Memory B cell (primary cell): ENCODE results near the gene ZNF800.

Experiments used
- ATAC-seq: fragments of 150-1000 bp; cut with Tn5 transposase; 2 replicates; pipeline ENCODE4 v1.10.0; 2021; ENCODE audit warnings: low read depth, mild to moderate bottlenecking, moderate library complexity
- DNase-seq, 2 donors: peaks; one replicate each; pipeline ENCODE4 v3.0.0; 2022; ENCODE audit warnings: low spot score in 2 of 2
- H3K27ac Mint-ChIP-seq: one replicate; pipeline ENCODE4 v1.8.0; 2022; ENCODE audit warnings: mild to moderate bottlenecking, moderate library complexity, mixed read lengths
- H3K27me3 Mint-ChIP-seq: one replicate; pipeline ENCODE4 v1.8.0; 2022; ENCODE audit warnings: mixed read lengths
- H3K36me3 Mint-ChIP-seq: one replicate; pipeline ENCODE4 v1.8.0; 2022; ENCODE audit warnings: mild to moderate bottlenecking, mixed read lengths
- H3K4me1 Mint-ChIP-seq: one replicate; pipeline ENCODE4 v1.8.0; 2022; ENCODE audit warnings: mixed read lengths
- H3K4me3 Mint-ChIP-seq: one replicate; pipeline ENCODE4 v1.8.0; 2022; ENCODE audit warnings: mild to moderate bottlenecking, moderate library complexity, mixed read lengths
- H3K9me3 Mint-ChIP-seq: one replicate; pipeline ENCODE4 v1.8.0; 2022; ENCODE audit warnings: mixed read lengths

ZNF800 gene

DNA sequence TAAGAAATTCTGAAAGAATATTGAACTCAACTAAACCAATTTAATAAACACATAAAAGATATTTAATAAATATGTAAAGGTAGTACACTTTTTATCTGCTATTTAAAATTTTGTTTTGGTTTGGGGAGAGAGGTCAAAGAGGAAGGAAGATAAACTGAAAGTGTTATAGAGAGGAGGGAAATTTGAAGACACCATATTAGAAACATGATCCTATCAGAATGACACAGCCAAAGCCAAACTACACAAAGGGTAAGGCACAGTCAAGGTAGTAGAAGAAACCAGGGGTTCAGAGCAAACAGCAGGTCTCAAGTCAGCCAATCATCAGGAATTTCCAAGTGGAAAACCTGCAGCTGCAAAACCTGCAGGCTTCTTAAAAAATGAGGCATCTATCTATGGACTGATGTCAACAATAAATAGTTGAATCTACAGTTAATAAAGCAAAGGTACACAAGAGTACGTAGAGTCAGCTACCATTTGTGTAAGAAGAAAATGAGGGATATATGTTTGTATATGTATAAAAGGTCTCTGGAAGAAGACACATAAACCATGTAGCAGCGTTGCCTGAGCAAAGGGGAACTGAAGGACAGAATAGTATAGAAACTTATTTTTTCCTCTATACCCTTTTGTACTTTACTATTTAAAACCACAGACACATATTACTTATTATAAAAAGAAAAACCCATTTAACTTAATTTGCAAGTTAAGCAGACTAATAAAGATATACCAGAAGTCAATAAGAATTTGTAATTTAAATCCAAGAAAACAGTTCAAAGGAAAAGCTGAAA, 10.0 kb downstream of the ZNF800 start:
- Mint-ChIP-seq H3K27ac (no peak overlapping the region), H3K9me3 (no peaks in the 10 kb centered on the region), H3K4me3 (no peak overlapping the region)

GRCh38 chr7:127380479-127380878, 12.0 kb downstream of the ZNF800 start:
- peak overlapping the region; percentile 51 for H3K27ac Mint-ChIP-seq
- no peaks in the 10 kb centered on the region for H3K9me3 Mint-ChIP-seq
- ATAC-seq (no peak), DNase-seq (no peak)
- H3K4me3 Mint-ChIP-seq = no peak overlapping the region
- H3K27me3 Mint-ChIP-seq = no peaks in the 10 kb centered on the region
- H3K36me3 Mint-ChIP-seq = peaks cover 24% of the 10 kb centered on the region
- peaks cover 32% of the 10 kb centered on the region for H3K4me1 Mint-ChIP-seq

More for the DNA sequence above, 10.0 kb downstream of the ZNF800 start:
- no peak for ATAC-seq
- H3K36me3 Mint-ChIP-seq = peaks cover 22% of the 10 kb centered on the region
- peaks cover 36% of the 10 kb centered on the region for H3K4me1 Mint-ChIP-seq
- no peaks in the 10 kb centered on the region for H3K27me3 Mint-ChIP-seq
- DNase-seq = no peak

DNA sequence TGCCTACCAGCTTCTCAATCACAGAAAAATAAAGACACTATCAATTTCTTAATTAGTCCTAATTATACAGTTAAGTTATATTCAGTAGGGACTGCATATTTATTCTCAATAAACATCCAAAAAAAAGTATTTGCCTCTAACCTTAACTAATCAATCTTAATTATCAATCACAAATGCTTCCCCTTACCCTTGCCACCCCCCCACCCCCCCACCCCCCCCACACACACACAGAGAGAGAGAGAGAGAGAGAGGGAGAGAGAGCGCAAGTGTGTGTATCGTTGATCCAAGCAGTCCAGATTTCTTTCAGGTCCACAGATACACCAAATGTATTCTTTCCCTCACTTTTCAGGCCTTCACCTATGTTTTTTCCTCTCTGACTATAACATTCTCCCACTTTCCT, 12.9 kb downstream of the ZNF800 start:
- H3K4me1 Mint-ChIP-seq = peaks cover 31% of the 10 kb centered on the region
- H3K9me3 Mint-ChIP-seq = no peaks in the 10 kb centered on the region
- no peak for DNase-seq
- ATAC-seq = no peak
- H3K27ac Mint-ChIP-seq = peak overlapping the region; percentile 51
- no peak overlapping the region for H3K4me3 Mint-ChIP-seq
- H3K27me3 Mint-ChIP-seq = no peaks in the 10 kb centered on the region
- H3K36me3 Mint-ChIP-seq = peaks cover 23% of the 10 kb centered on the region

- no peak for DNase-seq
- no peak for ATAC-seq
- H3K4me3 Mint-ChIP-seq = no peak overlapping the region
- no peaks in the 10 kb centered on the region for H3K27me3 Mint-ChIP-seq
- peaks cover 31% of the 10 kb centered on the region for H3K4me1 Mint-ChIP-seq
- peaks cover 27% of the 10 kb centered on the region for H3K36me3 Mint-ChIP-seq
- no peaks in the 10 kb centered on the region for H3K9me3 Mint-ChIP-seq
- no peak overlapping the region for H3K27ac Mint-ChIP-seq
These were observed 14.0 kb downstream of the ZNF800 start for GRCh38 chr7:127378537-127378936.

- no peak overlapping the region for H3K4me3 Mint-ChIP-seq
- ATAC-seq (no peak), DNase-seq (no peak)
- H3K9me3 Mint-ChIP-seq = no peaks in the 10 kb centered on the region
- H3K27me3 Mint-ChIP-seq = no peaks in the 10 kb centered on the region
- peaks cover 28% of the 10 kb centered on the region for H3K36me3 Mint-ChIP-seq
- peaks cover 23% of the 10 kb centered on the region for H3K4me1 Mint-ChIP-seq
- peak overlapping the region; percentile 57 for H3K27ac Mint-ChIP-seq
These were observed 15.1 kb downstream of the ZNF800 start for GRCh38 chr7:127377425-127377824.

DNA sequence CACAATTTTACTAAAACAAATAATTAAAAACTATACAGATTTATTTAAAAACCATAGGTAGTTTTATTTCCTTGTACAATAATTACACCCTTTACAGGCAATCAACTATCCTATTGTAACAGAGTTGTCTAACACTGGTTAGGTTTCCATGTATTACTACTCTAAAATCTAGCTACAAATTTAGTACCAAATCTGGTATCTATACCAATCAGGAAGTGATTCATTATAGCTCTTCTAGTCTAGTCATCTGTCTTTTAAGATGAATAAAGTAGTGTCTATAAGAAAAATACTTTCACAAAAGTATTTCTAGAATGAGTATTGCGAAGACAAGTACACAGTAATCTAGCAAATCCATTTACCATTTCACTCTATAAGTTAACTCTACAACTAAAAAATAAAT, 16.9 kb downstream of the ZNF800 start:
- Mint-ChIP-seq H3K4me3 (no peak overlapping the region), H3K36me3 (peaks cover 22% of the 10 kb centered on the region), H3K27me3 (no peaks in the 10 kb centered on the region), H3K4me1 (peaks cover 14% of the 10 kb centered on the region), H3K27ac (no peak overlapping the region), H3K9me3 (no peaks in the 10 kb centered on the region)
- DNase-seq (no peak), ATAC-seq (no peak)

GRCh38 chr7:127367679-127368078, 24.8 kb downstream of the ZNF800 start:
- no peak overlapping the region for H3K4me3 Mint-ChIP-seq
- no peaks in the 10 kb centered on the region for H3K27me3 Mint-ChIP-seq
- H3K4me1 Mint-ChIP-seq = peaks cover 7% of the 10 kb centered on the region
- no peak overlapping the region for H3K27ac Mint-ChIP-seq
- H3K36me3 Mint-ChIP-seq = peaks cover 6% of the 10 kb centered on the region
- ATAC-seq (no peak), DNase-seq (no peak)
- no peaks in the 10 kb centered on the region for H3K9me3 Mint-ChIP-seq

GRCh38 chr7:127366680-127367079, 25.8 kb downstream of the ZNF800 start:
- no peak for ATAC-seq
- Mint-ChIP-seq H3K27ac (no peak overlapping the region), H3K27me3 (no peaks in the 10 kb centered on the region), H3K36me3 (peaks cover 6% of the 10 kb centered on the region), H3K4me3 (no peak overlapping the region), H3K4me1 (peaks cover 7% of the 10 kb centered on the region), H3K9me3 (no peaks in the 10 kb centered on the region)
- no peak for DNase-seq

DNA sequence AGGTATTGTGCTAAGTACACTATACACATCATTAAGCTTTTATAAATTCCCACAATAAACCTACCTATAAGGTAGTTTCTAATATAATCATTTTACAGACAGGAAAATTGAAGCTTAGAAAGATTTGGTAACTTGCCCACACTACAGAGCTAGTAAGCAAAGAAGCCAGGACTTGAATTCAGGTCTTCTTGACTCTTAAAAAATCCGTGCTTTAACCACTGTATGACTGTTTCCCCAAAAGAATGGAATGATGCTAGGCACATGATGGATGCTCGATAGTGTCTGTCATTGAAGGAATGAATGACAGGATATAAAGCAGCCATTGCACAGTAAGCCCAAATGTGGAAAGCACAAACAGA, 26.6 kb downstream of the ZNF800 start:
- Mint-ChIP-seq H3K27ac (no peak overlapping the region), H3K4me1 (peaks cover 7% of the 10 kb centered on the region), H3K27me3 (no peaks in the 10 kb centered on the region), H3K36me3 (peaks cover 8% of the 10 kb centered on the region), H3K9me3 (no peaks in the 10 kb centered on the region), H3K4me3 (no peak overlapping the region)
- no peak for ATAC-seq
- DNase-seq = no peak

- Mint-ChIP-seq H3K4me3 (no peak overlapping the region), H3K4me1 (peaks cover 7% of the 10 kb centered on the region), H3K9me3 (no peaks in the 10 kb centered on the region), H3K27me3 (no peaks in the 10 kb centered on the region), H3K27ac (no peak overlapping the region), H3K36me3 (peaks cover 8% of the 10 kb centered on the region)
- no peak for ATAC-seq
- no peak for DNase-seq
These were observed 27.1 kb downstream of the ZNF800 start for GRCh38 chr7:127365164-127365956.

GRCh38 chr7:127362364-127363027, 30.0 kb downstream of the ZNF800 start:
- Mint-ChIP-seq H3K27ac (no peak overlapping the region), H3K4me1 (peaks cover 5% of the 10 kb centered on the region), H3K9me3 (no peaks in the 10 kb centered on the region), H3K36me3 (peaks cover 2% of the 10 kb centered on the region), H3K27me3 (no peaks in the 10 kb centered on the region), H3K4me3 (no peak overlapping the region)
- no peak for DNase-seq
- no peak for ATAC-seq

DNA sequence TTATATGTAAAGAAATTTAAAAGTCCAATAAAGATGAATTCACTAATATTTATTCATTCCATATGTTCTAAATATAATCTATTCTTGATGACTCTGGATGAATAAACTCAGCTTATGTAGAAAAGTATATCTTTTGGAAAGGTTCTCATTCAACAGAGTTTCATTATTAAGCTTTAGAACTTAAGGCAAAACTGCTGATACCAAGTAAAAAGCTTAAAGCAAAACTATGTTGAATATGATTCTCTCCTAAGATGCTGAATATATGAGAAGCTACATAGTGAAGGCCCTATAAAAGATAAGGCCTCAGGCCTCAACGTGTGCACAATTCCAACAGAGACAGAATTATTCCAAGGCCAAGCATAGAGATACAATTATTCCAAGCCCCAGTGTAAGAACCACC, 30.8 kb downstream of the ZNF800 start:
- no peaks in the 10 kb centered on the region for H3K9me3 Mint-ChIP-seq
- H3K4me3 Mint-ChIP-seq = no peak overlapping the region
- peaks cover 2% of the 10 kb centered on the region for H3K36me3 Mint-ChIP-seq
- H3K27me3 Mint-ChIP-seq = no peaks in the 10 kb centered on the region
- H3K4me1 Mint-ChIP-seq = peaks cover 4% of the 10 kb centered on the region
- DNase-seq (no peak), ATAC-seq (no peak)
- no peak overlapping the region for H3K27ac Mint-ChIP-seq

GRCh38 chr7:127359011-127359410, 33.5 kb downstream of the ZNF800 start:
- Mint-ChIP-seq H3K27ac (peak overlapping the region; percentile 4), H3K4me3 (no peak overlapping the region), H3K4me1 (no peaks in the 10 kb centered on the region), H3K27me3 (no peaks in the 10 kb centered on the region), H3K36me3 (peaks cover 2% of the 10 kb centered on the region), H3K9me3 (no peaks in the 10 kb centered on the region)
- ATAC-seq (no peak), DNase-seq (no peak)

DNA sequence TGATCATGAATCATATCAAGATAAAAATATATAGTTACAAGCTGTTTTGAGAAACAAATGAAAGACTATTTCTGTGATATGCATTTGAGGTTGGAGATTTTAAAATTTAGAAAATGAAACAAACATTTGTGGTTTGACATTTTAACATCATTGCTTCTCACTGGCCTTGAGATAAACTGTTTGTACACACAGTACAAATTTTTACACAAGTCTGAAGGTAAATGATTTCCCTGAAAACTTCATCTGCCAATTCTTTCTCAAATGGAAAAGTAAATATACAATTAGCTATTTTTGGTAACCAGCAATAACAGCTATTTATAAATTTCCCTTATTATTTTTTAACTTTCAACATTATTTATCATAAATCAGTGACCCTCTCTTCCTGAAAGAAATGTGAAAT, 38.6 kb downstream of the ZNF800 start:
- H3K27me3 Mint-ChIP-seq = no peaks in the 10 kb centered on the region
- no peak for ATAC-seq
- no peak overlapping the region for H3K27ac Mint-ChIP-seq
- DNase-seq = no peak
- H3K36me3 Mint-ChIP-seq = no peaks in the 10 kb centered on the region
- no peaks in the 10 kb centered on the region for H3K9me3 Mint-ChIP-seq
- peaks cover 11% of the 10 kb centered on the region for H3K4me1 Mint-ChIP-seq
- no peak overlapping the region for H3K4me3 Mint-ChIP-seq
